Liver (tissue), 9 donors: ENCODE measurements around the gene CYP2A7. TPM values are rescaled to one million over a fixed set of nuclear protein-coding genes. Genes with fewer than 3 reads are reported as not detected.
A peak's percentile ranks its signal among the peaks of the same experiment; 100 is the strongest.
"Not testable (repeated sequence)": the region's sequence is repeated elsewhere in the genome, so short reads cannot be mapped to it uniquely, and the experiment has no call there.

Experiments
- DNase-seq: peaks from one replicate; pipeline ENCODE4 v3.0.0-alpha.2; 2017; ENCODE audit warnings: low spot score
- H3K27ac ChIP-seq, 2 donors: one replicate each; pipeline ENCODE4 v1.7.0; 2013; ENCODE audit warnings: inconsistent platforms in 2 of 2, low read length in 2 of 2, control low read depth in 1 of 2, low read depth in 1 of 2, mild to moderate bottlenecking in 1 of 2
- H3K27me3 ChIP-seq, 4 donors: one replicate each; pipeline versions ENCODE4 v1.6.1 to v1.7.0; 2013; ENCODE audit warnings: low read length in 3 of 4, inconsistent platforms in 1 of 4, mild to moderate bottlenecking in 1 of 4, moderate library complexity in 1 of 4; ENCODE audit not compliant: control insufficient read depth in 4 of 4, insufficient read depth in 4 of 4
- H3K36me3 ChIP-seq, 4 donors: one replicate each; pipeline versions ENCODE4 v1.6.1 to v1.7.0; 2013; ENCODE audit warnings: low read length in 3 of 4, mild to moderate bottlenecking in 3 of 4, low read depth in 1 of 4, moderate library complexity in 1 of 4; ENCODE audit not compliant: control insufficient read depth in 4 of 4, insufficient read depth in 3 of 4
- H3K4me1 ChIP-seq, 4 donors: one replicate each; pipeline versions ENCODE4 v1.6.1 to v1.7.0; 2013; ENCODE audit warnings: low read length in 3 of 4, mild to moderate bottlenecking in 3 of 4, moderate library complexity in 1 of 4; ENCODE audit not compliant: control insufficient read depth in 4 of 4, insufficient read depth in 4 of 4
- H3K4me3 ChIP-seq, 3 donors: one replicate each; pipeline versions ENCODE4 v1.6.1 to v1.7.0; 2013; ENCODE audit warnings: low read length in 3 of 3, control low read depth in 1 of 3, low read depth in 1 of 3, mild to moderate bottlenecking in 1 of 3
- H3K9ac ChIP-seq, 2 donors: one replicate each; pipeline ENCODE4 v1.7.0; 2013; ENCODE audit warnings: low read length in 2 of 2, mild to moderate bottlenecking in 2 of 2, moderate library complexity in 2 of 2, control low read depth in 1 of 2, low read depth in 1 of 2
- H3K9me3 ChIP-seq, 4 donors: one replicate each; pipeline versions ENCODE4 v1.6.1 to v1.7.0; 2013; ENCODE audit warnings: low read length in 3 of 4; ENCODE audit not compliant: control insufficient read depth in 4 of 4
- ATF3 ChIP-seq: IDR thresholded peaks from 2 replicates; pipeline ENCODE4 v1.6.1; 2016; ENCODE audit warnings: antibody characterized with exemption
- FOXA1 ChIP-seq: IDR thresholded peaks from 2 replicates; pipeline ENCODE4 v1.6.1; 2016; ENCODE audit warnings: antibody characterized with exemption
- GABPA ChIP-seq, 2 donors: IDR thresholded peaks in 1 of 2; conservative IDR thresholded peaks in 1 of 2; 2 replicates each; pipeline ENCODE4 v1.6.1; 2016; ENCODE audit warnings: antibody characterized with exemption in 2 of 2, mild to moderate bottlenecking in 1 of 2, moderate library complexity in 1 of 2
- JUND ChIP-seq, 2 donors: IDR thresholded peaks; 2 replicates each; pipeline ENCODE4 v1.6.1; 2016; ENCODE audit warnings: antibody characterized with exemption in 2 of 2
- NR2F2 ChIP-seq: IDR thresholded peaks from 2 replicates; pipeline ENCODE4 v1.6.1; 2016; ENCODE audit warnings: antibody characterized with exemption
- SP1 ChIP-seq: IDR thresholded peaks from 2 replicates; pipeline ENCODE4 v1.6.1; 2018; ENCODE audit warnings: antibody characterized with exemption, mild to moderate bottlenecking
- YY1 ChIP-seq: IDR thresholded peaks from 2 replicates; pipeline ENCODE4 v1.6.1; 2016; ENCODE audit warnings: antibody characterized with exemption, mild to moderate bottlenecking
- ZBTB33 ChIP-seq: IDR thresholded peaks from 2 replicates; pipeline ENCODE4 v1.6.1; 2016; ENCODE audit warnings: antibody characterized with exemption
- WGBS: extraction: QIAGEN DNeasy Blood & Tissue Kit; methylation state at CpG from one replicate; pipeline ENCODE4 v1.1.7; 2013; 5-methylcytosine and 5-hydroxymethylcytosine counted together
- polyA plus RNA-seq, 2 donors: library from polyadenylated mRNA; stranded (reverse) in 1 of 2; unstranded in 1 of 2; fragments of 200-250 nt in 1 of 2; fragments of >200 nt in 1 of 2; fragmentation: Nextera tagmentation in 1 of 2; extraction: Ambion mirVana in 1 of 2; gene quantifications; one replicate each; pipeline versions ENCODE4 v1.2.1 to v1.2.3, GENCODE V29; 2013 to 2015
- total RNA-seq, 2 donors: library from RNA; depleted of rRNA; stranded (reverse); fragments of >200 nt; gene quantifications; one replicate each; pipeline ENCODE4 v1.2.3, GENCODE V29; 2014
- TF ChIP-seq, protein P1 (sequence below): IDR thresholded peaks from 2 replicates; pipeline ENCODE4 v1.6.1; 2016; ENCODE audit warnings: antibody characterized with exemption, mild to moderate bottlenecking
- TF ChIP-seq, protein P2 (sequence below): IDR thresholded peaks from 2 replicates; pipeline ENCODE4 v1.6.1; 2016; ENCODE audit warnings: antibody characterized with exemption
- donor health status: healthy.
- donor health status: healthy.
- donor health status: healthy.
- donor health status: healthy.
- donor health status: healthy.

The CYP2A7 gene
- total and polyA plus RNA-seq, 4 donors, result 3.3 to 57.9 (median 7.4) TPM; not detected in 1

DNA sequence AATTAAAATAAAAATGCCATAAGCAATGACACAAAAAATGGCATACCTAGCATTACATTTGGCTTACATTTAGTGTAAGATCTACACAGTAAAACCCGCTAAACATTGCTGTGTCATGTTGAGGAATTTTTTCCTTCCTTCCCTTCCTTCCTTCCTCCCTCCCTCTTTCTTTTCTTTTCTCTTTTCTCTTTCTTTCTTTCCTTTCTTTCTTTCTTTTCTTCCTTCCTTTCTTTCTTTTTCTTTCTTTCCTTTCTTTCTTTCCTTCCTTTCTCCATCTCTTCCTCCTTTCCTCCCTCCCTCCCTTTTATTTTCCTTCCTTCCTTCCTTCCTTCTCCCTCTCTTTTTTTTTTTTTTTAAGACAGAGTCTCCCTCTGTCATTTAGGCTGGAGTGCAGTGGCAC is 43.6 kb downstream of the CYP2A7 start:
- H3K9me3 ChIP-seq, H3K4me1 ChIP-seq, H3K9ac ChIP-seq, H3K4me3 ChIP-seq, DNase-seq, H3K27me3 ChIP-seq, H3K27ac ChIP-seq, H3K36me3 ChIP-seq: not testable (repeated sequence)
- WGBS, result 89% methylated on average over 1 of the region's 1 CpG

- no peak overlapping the region for H3K27ac ChIP-seq
- H3K27me3 ChIP-seq, result no peaks in the 10 kb centered on the region
- 88% methylated on average over 6 of the region's 6 CpGs for WGBS
- H3K4me3 ChIP-seq, result no peak overlapping the region
- TF ChIP-seq NR2F2 (no peak), FOXA1 (no peak), JUND (IDR thresholded peaks at IDR 0.05) (no peak), SP1 (no peak), GABPA (IDR thresholded peaks at IDR 0.05 in 1 of 2, conservative IDR thresholded peaks at IDR 0.05 in 1 of 2) (no peak), ZBTB33 (no peak), YY1 (no peak), ATF3 (no peak)
- TF ChIP-seq, protein P1, sequence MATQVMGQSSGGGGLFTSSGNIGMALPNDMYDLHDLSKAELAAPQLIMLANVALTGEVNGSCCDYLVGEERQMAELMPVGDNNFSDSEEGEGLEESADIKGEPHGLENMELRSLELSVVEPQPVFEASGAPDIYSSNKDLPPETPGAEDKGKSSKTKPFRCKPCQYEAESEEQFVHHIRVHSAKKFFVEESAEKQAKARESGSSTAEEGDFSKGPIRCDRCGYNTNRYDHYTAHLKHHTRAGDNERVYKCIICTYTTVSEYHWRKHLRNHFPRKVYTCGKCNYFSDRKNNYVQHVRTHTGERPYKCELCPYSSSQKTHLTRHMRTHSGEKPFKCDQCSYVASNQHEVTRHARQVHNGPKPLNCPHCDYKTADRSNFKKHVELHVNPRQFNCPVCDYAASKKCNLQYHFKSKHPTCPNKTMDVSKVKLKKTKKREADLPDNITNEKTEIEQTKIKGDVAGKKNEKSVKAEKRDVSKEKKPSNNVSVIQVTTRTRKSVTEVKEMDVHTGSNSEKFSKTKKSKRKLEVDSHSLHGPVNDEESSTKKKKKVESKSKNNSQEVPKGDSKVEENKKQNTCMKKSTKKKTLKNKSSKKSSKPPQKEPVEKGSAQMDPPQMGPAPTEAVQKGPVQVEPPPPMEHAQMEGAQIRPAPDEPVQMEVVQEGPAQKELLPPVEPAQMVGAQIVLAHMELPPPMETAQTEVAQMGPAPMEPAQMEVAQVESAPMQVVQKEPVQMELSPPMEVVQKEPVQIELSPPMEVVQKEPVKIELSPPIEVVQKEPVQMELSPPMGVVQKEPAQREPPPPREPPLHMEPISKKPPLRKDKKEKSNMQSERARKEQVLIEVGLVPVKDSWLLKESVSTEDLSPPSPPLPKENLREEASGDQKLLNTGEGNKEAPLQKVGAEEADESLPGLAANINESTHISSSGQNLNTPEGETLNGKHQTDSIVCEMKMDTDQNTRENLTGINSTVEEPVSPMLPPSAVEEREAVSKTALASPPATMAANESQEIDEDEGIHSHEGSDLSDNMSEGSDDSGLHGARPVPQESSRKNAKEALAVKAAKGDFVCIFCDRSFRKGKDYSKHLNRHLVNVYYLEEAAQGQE, result no peak
- TF ChIP-seq, protein P2, sequence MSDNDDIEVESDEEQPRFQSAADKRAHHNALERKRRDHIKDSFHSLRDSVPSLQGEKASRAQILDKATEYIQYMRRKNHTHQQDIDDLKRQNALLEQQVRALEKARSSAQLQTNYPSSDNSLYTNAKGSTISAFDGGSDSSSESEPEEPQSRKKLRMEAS, result no peak
- H3K4me1 ChIP-seq, result peaks cover 0 to 9% (median 1%) of the 10 kb centered on the region in 4 donors
- no peak for DNase-seq
- no peaks in the 10 kb centered on the region for H3K9me3 ChIP-seq
- no peak overlapping the region for H3K9ac ChIP-seq
- no peaks in the 10 kb centered on the region for H3K36me3 ChIP-seq
Observed at GRCh38 chr19:40836754-40837429, 45.1 kb downstream of the CYP2A7 start.

- H3K4me1 ChIP-seq, result peaks cover 3 to 17% (median 7%) of the 10 kb centered on the region in 4 donors
- not testable (repeated sequence) for H3K27me3 ChIP-seq, H3K9me3 ChIP-seq, H3K36me3 ChIP-seq, H3K27ac ChIP-seq, DNase-seq, H3K4me3 ChIP-seq, H3K9ac ChIP-seq
- WGBS, result 71% methylated on average over 7 of the region's 7 CpGs
Observed at GRCh38 chr19:40833728-40834533, 48.1 kb downstream of the CYP2A7 start.

DNA sequence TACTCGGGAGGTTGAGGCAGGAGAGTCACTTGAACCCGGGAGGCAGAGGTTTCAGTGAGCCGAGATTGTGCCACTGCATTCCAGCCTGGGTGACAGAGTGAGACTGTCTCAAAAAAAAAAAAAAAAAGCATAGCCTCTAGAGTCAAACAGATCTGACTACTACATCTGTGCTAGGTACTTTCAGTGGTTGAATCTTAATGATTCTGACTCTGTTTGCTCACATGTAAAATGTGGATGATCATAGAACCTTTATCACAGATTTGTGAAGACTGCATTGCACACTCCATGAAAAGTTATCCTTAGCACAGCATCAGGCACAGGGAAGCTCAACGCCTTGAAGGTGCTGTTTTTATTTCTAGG is 49.6 kb downstream of the CYP2A7 start:
- DNase-seq, H3K9ac ChIP-seq, H3K36me3 ChIP-seq, H3K27me3 ChIP-seq, H3K4me3 ChIP-seq, H3K9me3 ChIP-seq: not testable (repeated sequence)
- WGBS, result 53% methylated on average over 4 of the region's 4 CpGs
- Histone ChIP-seq H3K27ac (peak overlapping the region; percentile 84 to 86), H3K4me1 (peaks cover 3 to 17% (median 7%) of the 10 kb centered on the region in 4 donors)
